GM12874 (cell line): ENCODE results near the gene POLA2.

ENCODE experiments used
- CTCF ChIP-seq: IDR thresholded peaks from 2 replicates; pipeline ENCODE4 v1.5.1; 2011; ENCODE audit warnings: low read depth, mild to moderate bottlenecking, control low read depth, low read length, moderate library complexity; ENCODE audit not compliant: insufficient read depth

The POLA2 gene

GRCh38 chr11:65261591-65262380 lies at the start of gene POLA2:
POLA2 (plus strand) TSS chr11:65261962; CDS start chr11:65262293, 331 bp downstream.
- no peak for TF ChIP-seq CTCF

GRCh38 chr11:65212226-65212801 lies 49.4 kb upstream of the POLA2 start:
- no peak for TF ChIP-seq CTCF

GRCh38 chr11:65213322-65214211 lies 48.2 kb upstream of the POLA2 start:
- no peak for TF ChIP-seq CTCF

GRCh38 chr11:65214212-65214845 lies 47.4 kb upstream of the POLA2 start:
- no peak for TF ChIP-seq CTCF

- no peak for TF ChIP-seq CTCF
These were observed 46.2 kb upstream of the POLA2 start for GRCh38 chr11:65215441-65216076.

GRCh38 chr11:65216830-65217229 lies 44.9 kb upstream of the POLA2 start:
- TF ChIP-seq CTCF = no peak
